Right lobe of liver (tissue), 6 donors: ENCODE results near the gene TTI1. TPM values are rescaled to one million over a fixed set of nuclear protein-coding genes. Genes with fewer than 3 reads are reported as not detected.

Experiments
- ATAC-seq, 4 donors: fragments of 200-7000 bp; cut with Tn5 transposase; one replicate each; pipeline ENCODE4 v1.9.1; 2020; ENCODE audit warnings: mild to moderate bottlenecking in 4 of 4, moderate library complexity in 4 of 4
- DNase-seq, 3 donors: peaks; one replicate each; pipeline ENCODE4 v3.0.0-alpha.2; 2020
- H3K27ac ChIP-seq, 3 donors: fragments of 200-600 bp; one replicate each; pipeline ENCODE4 v1.8.0; 2022
- H3K27me3 ChIP-seq, 2 donors: fragments of 200-600 bp; one replicate each; pipeline ENCODE4 v1.8.0; 2022
- H3K36me3 ChIP-seq, 4 donors: fragments of 200-600 bp; sonication (generic) in 1 of 4; one replicate each; pipeline versions ENCODE4 v1.5.1 to v1.8.0; 2017 to 2022; ENCODE audit warnings: control low read depth in 1 of 4
- H3K4me1 ChIP-seq, 4 donors: fragments of 200-600 bp; sonication (generic) in 1 of 4; one replicate each; pipeline versions ENCODE4 v1.5.1 to v1.8.0; 2017 to 2022; ENCODE audit warnings: control low read depth in 1 of 4
- H3K4me3 ChIP-seq, 3 donors: fragments of 200-600 bp; one replicate each; pipeline ENCODE4 v1.8.0; 2022
- H3K9me3 ChIP-seq, 4 donors: fragments of 200-600 bp; sonication (generic) in 1 of 4; one replicate each; pipeline versions ENCODE4 v1.5.1 to v1.8.0; 2017 to 2022; ENCODE audit warnings: control low read depth in 1 of 4
- POLR2A ChIP-seq: fragments of 450-650 bp; IDR thresholded peaks from one replicate; pipeline ENCODE4 v1.6.1; 2017; ENCODE audit warnings: antibody characterized with exemption, mild to moderate bottlenecking
- WGBS: methylation state at CpG from one replicate; pipeline ENCODE4 v1.1.6; 2018; ENCODE audit warnings: low coverage, low lambda C conversion rate; ENCODE audit not compliant: insufficient coverage; ENCODE audit errors: missing lambda C conversion rate; 5-methylcytosine and 5-hydroxymethylcytosine counted together
- intact Hi-C, 2 donors: fragments of 100-400 bp; cut with DNase I; formaldehyde crosslinking; loops; one replicate each; pipeline versions ENCODE4 v1.11.2 to v1.14.1; 2022
- total RNA-seq, 6 experiments: library from RNA; depleted of rRNA in 2 of 6; stranded (reverse); fragments of >200 nt in 2 of 6; fragmentation: NEBNext Ultra II Directional in 3 of 6; extraction: Animal tissue kit (Norgen Biotek cat#: 25700) in 3 of 6; gene quantifications; one replicate each; pipeline versions ENCODE4 v1.1.0 to v1.2.4, GENCODE V29; 2016 to 2023
- TF ChIP-seq, protein P1 (sequence below), 4 donors: fragments of 200-600 bp in 3 of 4; fragments of 450-650 bp in 1 of 4; IDR thresholded peaks; one replicate each; pipeline versions ENCODE4 v1.5.1 to v1.8.0; 2016 to 2022; ENCODE audit warnings: antibody characterized with exemption in 4 of 4, mild to moderate bottlenecking in 2 of 4
- donor health status: DM: no; HTN: yes; CAD: no.
- donor health status: DM: no; HTN: no; CAD: no.
- donor health status: DM: no; HTN: no; CAD: no.
- donor health status: DM: no; HTN: yes; CAD: no.
- donor health status: DM: no; HTN: yes; CAD: no.

Gene TTI1
- total RNA-seq, 6 experiments from 2014 or later: 8.6 to 14.3 (median 11.3) TPM

DNA sequence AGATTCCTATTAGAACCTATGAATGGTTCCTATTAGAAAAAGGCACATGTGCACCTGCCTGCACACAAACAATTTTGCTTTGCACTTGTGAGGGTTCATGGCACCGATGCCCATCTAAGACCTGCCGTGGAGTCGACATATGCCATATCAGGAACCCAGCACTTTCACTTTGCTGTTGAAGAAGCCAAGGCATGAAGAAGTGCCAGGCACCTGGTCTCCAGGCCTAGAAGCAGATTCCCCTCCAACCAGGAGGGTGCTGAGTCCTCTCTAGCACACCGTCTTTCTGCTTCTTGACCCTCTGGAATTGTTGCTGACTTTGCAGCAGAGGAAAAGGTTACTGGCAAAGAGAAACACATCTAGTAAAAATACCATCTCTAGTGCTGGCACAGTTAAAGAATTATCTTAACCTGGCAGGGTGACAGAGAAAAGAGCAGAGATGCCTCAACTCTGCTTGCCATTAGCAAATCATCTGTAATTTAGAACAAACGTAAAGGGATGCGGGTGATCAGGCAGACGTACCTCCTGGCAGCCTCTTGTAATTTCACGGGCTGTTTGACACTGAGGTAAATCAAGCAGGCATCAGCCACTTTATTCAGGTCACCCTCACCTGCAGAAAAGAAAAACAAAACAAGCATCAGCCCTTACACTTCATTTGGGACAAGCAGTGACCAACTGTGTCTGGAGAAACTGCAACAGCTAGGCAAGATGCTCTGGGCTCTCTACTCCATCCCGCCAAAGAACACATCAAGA lies 37.2 kb downstream of the TTI1 start:
- no peak for TF ChIP-seq POLR2A
- TF ChIP-seq, protein P1, sequence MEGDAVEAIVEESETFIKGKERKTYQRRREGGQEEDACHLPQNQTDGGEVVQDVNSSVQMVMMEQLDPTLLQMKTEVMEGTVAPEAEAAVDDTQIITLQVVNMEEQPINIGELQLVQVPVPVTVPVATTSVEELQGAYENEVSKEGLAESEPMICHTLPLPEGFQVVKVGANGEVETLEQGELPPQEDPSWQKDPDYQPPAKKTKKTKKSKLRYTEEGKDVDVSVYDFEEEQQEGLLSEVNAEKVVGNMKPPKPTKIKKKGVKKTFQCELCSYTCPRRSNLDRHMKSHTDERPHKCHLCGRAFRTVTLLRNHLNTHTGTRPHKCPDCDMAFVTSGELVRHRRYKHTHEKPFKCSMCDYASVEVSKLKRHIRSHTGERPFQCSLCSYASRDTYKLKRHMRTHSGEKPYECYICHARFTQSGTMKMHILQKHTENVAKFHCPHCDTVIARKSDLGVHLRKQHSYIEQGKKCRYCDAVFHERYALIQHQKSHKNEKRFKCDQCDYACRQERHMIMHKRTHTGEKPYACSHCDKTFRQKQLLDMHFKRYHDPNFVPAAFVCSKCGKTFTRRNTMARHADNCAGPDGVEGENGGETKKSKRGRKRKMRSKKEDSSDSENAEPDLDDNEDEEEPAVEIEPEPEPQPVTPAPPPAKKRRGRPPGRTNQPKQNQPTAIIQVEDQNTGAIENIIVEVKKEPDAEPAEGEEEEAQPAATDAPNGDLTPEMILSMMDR (IDR thresholded peaks at IDR 0.05): no peak
- no peak overlapping the region for H3K4me3 ChIP-seq
- H3K9me3 ChIP-seq: no peaks in the 10 kb centered on the region
- peaks cover 8 to 57% (median 18%) of the 10 kb centered on the region in 4 donors for H3K36me3 ChIP-seq
- DNase-seq (no peak), ATAC-seq (no peak)
- WGBS: 88% methylated on average over 8 of the region's 9 CpGs
- H3K27ac ChIP-seq: no peak overlapping the region
- intact Hi-C loops: loop anchor here in 1 of 2 donors (10.0 kb wide), 1 partner anchor 91 kb away; the partner anchor contains the start of gene VSTM2L
- H3K4me1 ChIP-seq: peaks cover 0 to 12% (median 6%) of the 10 kb centered on the region in 4 donors
- H3K27me3 ChIP-seq: no peaks in the 10 kb centered on the region

DNA sequence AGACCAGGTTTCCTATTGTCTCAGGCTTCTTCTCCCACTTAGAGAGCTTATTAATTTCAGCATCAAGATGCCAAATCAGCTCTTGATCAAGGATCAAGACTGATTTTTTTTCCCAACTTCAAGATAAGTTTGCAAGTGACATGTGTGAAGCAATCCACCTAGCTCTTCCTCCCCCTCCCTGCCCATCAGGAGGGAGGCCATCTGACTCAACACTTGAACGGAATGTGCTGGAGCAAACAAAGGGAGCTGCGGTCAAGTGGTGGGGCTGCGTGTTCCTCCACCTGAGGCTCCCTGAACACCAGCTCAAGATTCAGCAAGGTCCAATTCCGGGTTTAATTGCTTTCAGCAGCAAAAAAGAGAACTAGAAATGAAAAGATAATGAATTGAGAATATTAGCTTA lies 38.7 kb downstream of the TTI1 start:
- DNase-seq: no peak
- Histone ChIP-seq H3K4me3 (no peak overlapping the region), H3K4me1 (peaks cover 0 to 26% (median 10%) of the 10 kb centered on the region in 4 donors), H3K27ac (no peak overlapping the region), H3K27me3 (no peaks in the 10 kb centered on the region), H3K36me3 (peaks cover 7 to 42% (median 14%) of the 10 kb centered on the region in 4 donors), H3K9me3 (no peaks in the 10 kb centered on the region)
- WGBS: 70% methylated on average over 2 of the region's 4 CpGs
- TF ChIP-seq, protein P1 (IDR thresholded peaks at IDR 0.05): no peak
- no peak for TF ChIP-seq POLR2A
- no peak for ATAC-seq
- intact Hi-C loops: loop anchor here in 1 of 2 donors (10.0 kb wide), 1 partner anchor 90 kb away; the partner anchor contains the start of gene VSTM2L

DNA sequence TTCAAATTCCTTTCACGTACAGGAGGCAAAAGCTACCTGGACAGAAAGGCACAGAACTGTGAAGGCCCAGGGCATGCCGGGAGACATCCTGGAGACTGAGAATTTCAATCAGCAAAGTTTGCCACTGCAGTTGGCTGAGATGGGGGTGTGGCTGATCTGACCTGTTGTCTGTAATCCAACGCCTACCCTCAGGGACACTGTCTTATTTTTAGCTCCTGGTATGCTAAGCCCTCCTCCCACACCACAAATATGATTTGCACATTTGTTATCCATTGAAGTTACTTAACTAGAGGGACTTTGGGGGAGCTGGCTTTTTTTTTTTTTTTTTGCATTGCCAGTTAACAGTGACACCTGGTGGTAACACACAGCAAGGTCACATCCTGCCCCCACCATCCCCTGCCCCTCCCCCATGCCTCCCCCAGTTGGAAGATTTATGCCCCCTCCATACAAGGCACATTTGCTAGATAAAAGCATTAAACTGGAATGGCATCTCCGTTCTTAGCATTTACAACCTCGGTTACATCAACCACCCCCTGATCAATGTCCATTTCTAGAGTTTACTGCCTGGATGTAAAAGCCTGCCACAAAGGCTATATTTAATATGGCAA lies 40.4 kb downstream of the TTI1 start:
- DNase-seq (no peak), ATAC-seq (peak; percentile 59 to 70 (median 60))
- H3K4me1 ChIP-seq: peaks cover 0 to 35% (median 14%) of the 10 kb centered on the region in 4 donors
- intact Hi-C loops: loop anchor here in 1 of 2 donors (10.0 kb wide), 1 partner anchor 88 kb away; the partner anchor contains the start of gene VSTM2L
- no peak overlapping the region for H3K4me3 ChIP-seq
- peaks cover 0 to 26% (median 8%) of the 10 kb centered on the region in 4 donors for H3K36me3 ChIP-seq
- peak overlapping the region in 1 of 3 donors; percentile 16 for H3K27ac ChIP-seq
- no peaks in the 10 kb centered on the region for H3K27me3 ChIP-seq
- no peaks in the 10 kb centered on the region for H3K9me3 ChIP-seq
- WGBS: 8% methylated on average over 4 of the region's 5 CpGs
- TF ChIP-seq, protein P1 (IDR thresholded peaks at IDR 0.05): peak; percentile 14 to 68 (median 62)
- no peak for TF ChIP-seq POLR2A

DNA sequence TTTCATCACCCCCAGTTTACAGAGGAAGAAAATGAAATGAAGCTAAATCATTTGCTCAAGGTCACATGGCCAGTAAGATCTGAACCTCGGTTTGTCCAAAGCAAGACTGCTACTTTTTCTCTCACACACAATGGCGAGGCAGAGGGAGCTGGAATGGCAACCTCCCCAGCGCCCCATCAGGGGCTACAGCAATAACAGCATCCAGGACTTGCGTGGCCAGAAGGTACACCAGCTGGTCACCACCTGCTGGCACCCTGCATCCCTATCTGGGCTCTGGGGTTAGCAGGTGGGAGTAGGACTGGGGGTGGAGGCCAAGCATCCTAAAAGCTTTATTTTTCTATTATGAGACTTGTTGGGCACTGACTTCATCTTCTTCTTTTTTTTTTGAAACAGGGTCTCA lies 41.3 kb downstream of the TTI1 start:
- no CpG with 5 or more reads among the region's 4 CpGs for WGBS
- DNase-seq: no peak
- no peak for TF ChIP-seq POLR2A
- TF ChIP-seq, protein P1 (IDR thresholded peaks at IDR 0.05): no peak
- intact Hi-C loops: loop anchor here in 1 of 2 donors (10.0 kb wide), 1 partner anchor 87 kb away; the partner anchor contains the start of gene VSTM2L
- H3K27me3 ChIP-seq: no peaks in the 10 kb centered on the region
- H3K4me3 ChIP-seq: no peak overlapping the region
- peaks cover 0 to 43% (median 18%) of the 10 kb centered on the region in 4 donors for H3K4me1 ChIP-seq
- no peaks in the 10 kb centered on the region for H3K9me3 ChIP-seq
- ATAC-seq: no peak
- H3K36me3 ChIP-seq: peaks cover 0 to 17% (median 8%) of the 10 kb centered on the region in 4 donors
- H3K27ac ChIP-seq: no peak overlapping the region
